Activated CD8-positive, alpha-beta T cell treated with anti-CD3 and anti-CD28 coated beads, Interleukin-2, amount 10 ng/mL, durations not matched to agents 7 days and 5 days (primary cell): ENCODE results near the gene TSPO. TPM values are rescaled to one million over a fixed set of nuclear protein-coding genes. Genes with fewer than 3 reads are reported as not detected.

ENCODE experiments used
- ATAC-seq: fragments of 150-1000 bp; cut with Tn5 transposase; one replicate; pipeline ENCODE4 v1.10.0; 2021; ENCODE audit warnings: moderate library complexity
- CTCF ChIA-PET: fragments of 350-600 bp; sonication (Branson Sonifier 250); formaldehyde crosslinking; loops from one replicate; lab custom pipeline; 2021; ENCODE audit warnings: antibody characterized with exemption; lab: Charles Lee
- POLR2A ChIA-PET: fragments of 350-600 bp; sonication (Branson Sonifier 250); formaldehyde crosslinking; loops from one replicate; lab custom pipeline; 2021; ENCODE audit warnings: antibody characterized with exemption; lab: Charles Lee
- DNase-seq: peaks from one replicate; pipeline ENCODE4 v3.0.0-alpha.2; 2020
- H3K27ac Mint-ChIP-seq: one replicate; pipeline ENCODE4 v1.8.0; 2021; ENCODE audit warnings: mild to moderate bottlenecking, mixed read lengths
- H3K27me3 Mint-ChIP-seq: one replicate; pipeline ENCODE4 v1.8.0; 2021; ENCODE audit warnings: low read depth, mixed read lengths
- H3K36me3 Mint-ChIP-seq: one replicate; pipeline ENCODE4 v1.8.0; 2021; ENCODE audit warnings: low read depth, mixed read lengths
- H3K4me1 Mint-ChIP-seq: one replicate; pipeline ENCODE4 v1.8.0; 2021; ENCODE audit warnings: low read depth, mixed read lengths
- H3K4me3 Mint-ChIP-seq: one replicate; pipeline ENCODE4 v1.8.0; 2021; ENCODE audit warnings: mild to moderate bottlenecking, mixed read lengths
- H3K9me3 Mint-ChIP-seq: one replicate; pipeline ENCODE4 v1.8.0; 2022; ENCODE audit warnings: mixed read lengths; ENCODE audit not compliant: insufficient read depth
- total RNA-seq, 2 experiments: library from RNA; stranded (reverse); gene quantifications; one replicate each; pipeline ENCODE4 v1.2.3, GENCODE V29; 2021

Gene TSPO
- total RNA-seq, 2 experiments from 2014 or later = 90.0 to 91.8 TPM

DNA sequence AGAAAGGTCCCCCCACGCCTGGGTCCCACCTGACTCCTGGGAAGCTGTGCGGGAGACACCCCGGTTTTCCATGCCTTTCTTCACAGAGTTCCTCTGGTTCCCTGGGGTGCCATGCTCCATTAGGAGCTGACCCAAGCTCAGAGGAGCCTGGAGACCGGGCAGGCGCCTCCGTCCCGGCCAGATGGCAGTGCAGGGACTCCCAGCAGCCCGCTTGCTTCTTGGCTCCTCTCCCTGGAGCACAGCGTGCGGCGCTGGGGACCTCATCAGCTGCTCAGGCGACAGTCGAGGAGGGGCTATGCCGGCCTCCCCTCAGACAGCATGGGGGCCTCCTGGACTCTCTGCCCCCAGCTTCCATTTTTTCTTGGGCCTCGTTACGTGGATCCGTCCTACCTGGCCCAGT lies 48.7 kb downstream of the TSPO start:
- Mint-ChIP-seq H3K9me3 (no peaks in the 10 kb centered on the region), H3K36me3 (no peaks in the 10 kb centered on the region), H3K4me1 (peaks cover 2% of the 10 kb centered on the region), H3K27ac (no peak overlapping the region), H3K4me3 (no peak overlapping the region), H3K27me3 (no peaks in the 10 kb centered on the region)
- ATAC-seq (no peak), DNase-seq (no peak)
- CTCF ChIA-PET = no interaction called here
- POLR2A ChIA-PET = interaction anchor here (0.7 kb wide), 1 partner anchor 11 kb away, joined by 3 read pairs; no protein-coding TSS in a partner anchor

- ChIA-PET CTCF (no interaction called here), POLR2A (interaction anchor here (0.6 to 0.7 kb wide), 3 partner anchors 12 to 73 kb away, joined by 3 to 4 read pairs (median 3); no protein-coding TSS in a partner anchor)
- H3K36me3 Mint-ChIP-seq = no peaks in the 10 kb centered on the region
- ATAC-seq (no peak), DNase-seq (no peak)
- no peaks in the 10 kb centered on the region for H3K9me3 Mint-ChIP-seq
- no peaks in the 10 kb centered on the region for H3K27me3 Mint-ChIP-seq
- H3K4me1 Mint-ChIP-seq = peaks cover 2% of the 10 kb centered on the region
- H3K4me3 Mint-ChIP-seq = no peak overlapping the region
- no peak overlapping the region for H3K27ac Mint-ChIP-seq
Observed at GRCh38 chr22:43200555-43200954, 49.2 kb downstream of the TSPO start.

DNA sequence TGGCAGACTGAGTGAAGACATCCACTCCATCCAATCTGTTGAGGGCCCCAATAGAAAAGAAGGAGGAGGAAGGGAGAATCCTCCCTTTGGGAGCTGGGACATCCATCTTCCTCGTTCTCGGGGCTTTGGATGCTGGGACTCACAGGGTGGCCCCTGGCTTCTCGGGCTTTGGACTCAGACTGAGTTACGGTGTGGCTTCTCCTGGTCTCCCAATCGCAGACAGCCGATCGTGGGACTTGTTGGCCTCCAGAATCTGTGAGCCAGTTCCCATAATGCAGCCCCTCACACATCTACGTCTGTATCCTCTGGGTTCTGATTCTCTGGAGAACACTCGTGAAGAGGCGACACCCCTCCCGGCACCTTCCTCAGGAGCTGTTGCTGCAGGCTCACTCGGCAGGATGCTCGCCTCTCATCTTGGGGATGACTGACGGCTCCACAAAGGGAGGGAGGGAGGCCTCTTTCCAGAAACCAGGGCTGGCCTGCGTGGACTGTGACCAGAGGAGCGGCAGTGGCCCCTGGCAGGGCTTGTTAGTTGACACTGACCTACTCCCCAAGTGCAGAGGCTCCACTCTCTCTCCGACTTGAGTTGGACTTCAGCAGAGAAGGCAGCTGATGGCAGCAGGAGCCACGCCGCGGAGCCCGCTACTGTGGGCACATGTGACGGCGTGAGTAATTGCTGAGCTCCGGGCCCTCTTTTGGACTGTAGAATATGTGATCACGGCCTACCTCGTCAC lies 50.3 kb downstream of the TSPO start:
- CTCF ChIA-PET = no interaction called here
- no peak for ATAC-seq
- no peak overlapping the region for H3K4me3 Mint-ChIP-seq
- DNase-seq = no peak
- no peaks in the 10 kb centered on the region for H3K9me3 Mint-ChIP-seq
- no peaks in the 10 kb centered on the region for H3K36me3 Mint-ChIP-seq
- H3K27me3 Mint-ChIP-seq = no peaks in the 10 kb centered on the region
- no peak overlapping the region for H3K27ac Mint-ChIP-seq
- POLR2A ChIA-PET = interaction anchor here (1.1 kb wide), 1 partner anchor 37 kb away, joined by 3 read pairs; no protein-coding TSS in a partner anchor
- peaks cover 2% of the 10 kb centered on the region for H3K4me1 Mint-ChIP-seq

DNA sequence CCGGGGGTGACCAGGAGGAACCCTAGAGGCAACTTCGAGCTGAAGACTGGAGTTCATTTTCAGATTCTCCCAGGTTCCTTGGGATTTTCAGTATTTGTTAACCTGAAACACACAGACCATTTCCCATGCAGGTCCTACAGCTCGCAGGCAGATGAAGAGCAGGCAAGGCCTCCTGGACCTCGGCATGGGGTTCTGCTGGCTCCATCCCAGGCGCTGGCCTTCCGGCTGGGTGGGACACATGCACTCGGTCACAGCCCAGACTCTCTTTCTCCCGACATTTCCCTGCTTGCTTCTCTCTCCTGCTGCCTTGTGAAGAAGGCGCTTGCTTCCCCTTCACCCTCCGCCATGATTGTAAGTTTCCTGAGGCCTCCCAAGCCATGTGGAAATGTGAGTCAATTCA lies 51.0 kb downstream of the TSPO start:
- H3K27me3 Mint-ChIP-seq = no peaks in the 10 kb centered on the region
- no peak overlapping the region for H3K4me3 Mint-ChIP-seq
- no peaks in the 10 kb centered on the region for H3K36me3 Mint-ChIP-seq
- no peaks in the 10 kb centered on the region for H3K4me1 Mint-ChIP-seq
- H3K27ac Mint-ChIP-seq = no peak overlapping the region
- POLR2A ChIA-PET = interaction anchor here (1.1 kb wide), 1 partner anchor 38 kb away, joined by 3 read pairs; no protein-coding TSS in a partner anchor
- no peak for ATAC-seq
- no peaks in the 10 kb centered on the region for H3K9me3 Mint-ChIP-seq
- no peak for DNase-seq
- CTCF ChIA-PET = no interaction called here

- ATAC-seq = no peak
- CTCF ChIA-PET = no interaction called here
Observed at GRCh38 chr22:43202756-43203410, 51.5 kb downstream of the TSPO start.

GRCh38 chr22:43203471-43203981 lies 52.2 kb downstream of the TSPO start:
- ChIA-PET CTCF (no interaction called here), POLR2A (interaction anchor here (0.6 kb wide), 1 partner anchor 17 kb away, joined by 3 read pairs; no protein-coding TSS in a partner anchor)
- no peak overlapping the region for H3K27ac Mint-ChIP-seq
- DNase-seq (no peak), ATAC-seq (no peak)
- no peaks in the 10 kb centered on the region for H3K4me1 Mint-ChIP-seq
- no peaks in the 10 kb centered on the region for H3K27me3 Mint-ChIP-seq
- H3K36me3 Mint-ChIP-seq = no peaks in the 10 kb centered on the region
- no peaks in the 10 kb centered on the region for H3K9me3 Mint-ChIP-seq
- H3K4me3 Mint-ChIP-seq = no peak overlapping the region

More at GRCh38 chr22:43202756-43203410, 51.5 kb downstream of the TSPO start:
- Mint-ChIP-seq H3K4me1 (no peaks in the 10 kb centered on the region), H3K9me3 (no peaks in the 10 kb centered on the region), H3K27me3 (no peaks in the 10 kb centered on the region), H3K36me3 (no peaks in the 10 kb centered on the region), H3K4me3 (no peak overlapping the region), H3K27ac (no peak overlapping the region)
- POLR2A ChIA-PET = interaction anchor here (0.6 to 1.1 kb wide), 2 partner anchors 16 to 38 kb away, joined by 3 read pairs; no protein-coding TSS in a partner anchor
- DNase-seq = no peak

- Mint-ChIP-seq H3K9me3 (no peaks in the 10 kb centered on the region), H3K36me3 (no peaks in the 10 kb centered on the region), H3K27ac (no peak overlapping the region), H3K27me3 (no peaks in the 10 kb centered on the region), H3K4me3 (no peak overlapping the region), H3K4me1 (no peaks in the 10 kb centered on the region)
- ATAC-seq = no peak
- no peak for DNase-seq
- CTCF ChIA-PET = no interaction called here
- POLR2A ChIA-PET = interaction anchor here (0.6 kb wide), 1 partner anchor 258 kb away, joined by 3 read pairs; no protein-coding TSS in a partner anchor
Observed at GRCh38 chr22:43205261-43205691, 53.9 kb downstream of the TSPO start.

- ChIA-PET POLR2A (no interaction called here), CTCF (no interaction called here)
- Mint-ChIP-seq H3K4me1 (no peaks in the 10 kb centered on the region), H3K27me3 (no peaks in the 10 kb centered on the region), H3K4me3 (no peak overlapping the region), H3K36me3 (no peaks in the 10 kb centered on the region), H3K27ac (no peak overlapping the region), H3K9me3 (no peaks in the 10 kb centered on the region)
- no peak for ATAC-seq
- no peak for DNase-seq
Observed at GRCh38 chr22:43205748-43206508, 54.6 kb downstream of the TSPO start.

DNA sequence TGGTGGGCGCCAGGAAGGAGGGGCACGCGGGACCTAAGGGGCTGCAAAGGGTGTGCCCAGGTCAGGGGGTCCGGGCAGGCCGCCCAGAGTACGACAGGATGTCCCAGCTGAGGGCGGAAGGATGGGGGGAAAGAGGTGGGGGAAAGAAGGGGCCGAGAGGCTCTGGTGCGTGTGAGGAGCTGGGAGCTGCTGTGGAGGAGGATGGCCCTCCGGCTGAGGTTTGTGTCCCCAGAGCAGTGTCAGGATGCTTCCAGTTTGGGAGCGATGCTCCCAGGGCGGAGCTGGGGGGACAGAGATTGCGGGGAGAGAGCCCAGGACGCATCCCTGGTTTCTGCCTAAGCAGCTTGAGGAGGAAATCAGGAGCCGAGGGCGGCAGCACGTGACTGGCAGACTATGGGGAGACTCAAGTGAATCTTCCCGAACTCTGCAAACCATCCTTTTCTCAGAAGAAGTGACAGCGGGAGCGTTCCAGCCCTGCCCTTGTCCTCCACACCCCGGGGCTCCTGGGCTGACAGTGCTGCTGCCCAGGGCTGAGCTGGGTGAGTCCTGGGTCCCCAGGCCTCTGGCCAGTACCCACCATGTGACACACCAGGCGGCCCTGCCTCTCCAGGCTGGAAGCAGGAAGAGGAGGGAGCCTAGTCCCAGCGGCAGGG lies 55.3 kb downstream of the TSPO start:
- Mint-ChIP-seq H3K4me1 (no peaks in the 10 kb centered on the region), H3K27me3 (no peaks in the 10 kb centered on the region), H3K9me3 (no peaks in the 10 kb centered on the region), H3K36me3 (no peaks in the 10 kb centered on the region), H3K4me3 (no peak overlapping the region), H3K27ac (no peak overlapping the region)
- DNase-seq = no peak
- CTCF ChIA-PET = no interaction called here
- POLR2A ChIA-PET = no interaction called here
- no peak for ATAC-seq

DNA sequence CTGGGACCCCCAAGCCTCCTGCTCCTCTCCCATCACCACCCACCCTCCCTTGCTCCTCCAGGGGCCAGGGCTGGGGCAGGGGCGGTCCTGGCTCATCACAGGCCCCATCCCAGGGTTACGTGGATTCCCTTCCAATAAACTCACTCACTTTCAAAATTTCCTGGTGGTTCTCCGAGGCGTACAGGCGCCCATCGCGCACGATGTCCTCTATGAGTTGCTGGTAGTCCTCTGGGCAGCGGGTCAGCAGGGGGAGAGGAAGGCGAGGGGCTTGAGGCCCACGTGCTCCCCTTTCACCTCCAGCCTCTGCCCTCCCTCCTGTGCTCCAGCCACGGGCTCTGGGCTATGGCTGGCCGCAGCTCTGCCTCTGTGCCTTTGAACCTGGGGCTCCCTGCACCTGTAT lies 56.0 kb downstream of the TSPO start:
- DNase-seq (no peak), ATAC-seq (no peak)
- H3K36me3 Mint-ChIP-seq = no peaks in the 10 kb centered on the region
- no peaks in the 10 kb centered on the region for H3K4me1 Mint-ChIP-seq
- H3K27ac Mint-ChIP-seq = no peak overlapping the region
- no peaks in the 10 kb centered on the region for H3K9me3 Mint-ChIP-seq
- ChIA-PET CTCF (no interaction called here), POLR2A (no interaction called here)
- H3K4me3 Mint-ChIP-seq = no peak overlapping the region
- no peaks in the 10 kb centered on the region for H3K27me3 Mint-ChIP-seq
